ENCODE results near the gene GPS1. TPM values are rescaled to one million over a fixed set of nuclear protein-coding genes. Genes with fewer than 3 reads are reported as not detected.

Gene GPS1
- total RNA-seq, 4 donors from 2014 or later = 72.4 to 113 (median 100) TPM

DNA sequence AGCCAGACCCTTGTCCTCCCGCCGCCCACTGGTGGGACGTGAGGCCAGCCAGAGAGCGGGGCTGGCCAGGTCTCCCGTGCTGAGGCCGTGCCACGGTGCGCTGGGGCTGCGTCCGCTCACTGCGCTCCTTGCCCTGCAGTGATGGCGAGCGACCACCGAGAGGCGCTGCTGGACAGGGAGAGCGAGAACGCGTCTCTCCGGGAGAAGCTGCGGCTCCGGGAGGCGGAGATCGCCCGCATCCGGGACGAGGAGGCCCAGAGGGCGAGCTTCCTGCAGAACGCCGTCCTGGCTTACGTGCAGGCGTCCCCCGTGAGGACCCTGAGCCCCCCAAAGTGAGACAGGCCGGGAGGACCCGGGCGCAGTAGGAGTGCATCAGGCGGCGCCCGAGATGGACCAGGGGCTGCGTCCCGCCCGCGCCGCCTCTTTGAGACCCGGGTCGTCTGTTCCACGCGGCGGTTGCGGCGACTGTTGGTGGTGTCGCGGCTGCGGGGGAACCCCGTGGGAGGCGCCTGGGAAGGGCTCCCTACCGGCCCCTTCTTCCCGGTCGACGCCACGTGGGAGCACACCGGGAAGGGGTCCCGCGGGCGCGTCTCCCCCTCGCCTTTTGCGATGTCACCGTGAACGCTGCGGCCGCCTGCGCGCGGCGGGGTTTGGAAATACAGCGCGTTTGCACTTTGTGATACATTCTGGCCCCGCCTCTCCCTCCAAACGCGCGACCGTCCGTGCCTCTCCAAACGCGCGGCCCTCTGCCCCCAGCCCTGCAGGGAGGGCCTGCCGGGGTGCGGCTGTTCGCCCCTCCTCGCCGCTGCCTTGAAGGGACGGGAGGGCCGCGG lies 21.0 kb upstream of the GPS1 start:
- peak; percentile 90 to 94 for DNase-seq (ENCODE audit: low spot score in 2 of 2)
- peak overlapping the region; percentile 64 for H3K4me3 ChIP-seq
- no peaks in the 10 kb centered on the region for H3K36me3 ChIP-seq
- H3K27me3 ChIP-seq = peaks cover 7% of the 10 kb centered on the region
- H3K4me1 ChIP-seq = peaks cover 30% of the 10 kb centered on the region
- TF ChIP-seq POLR2AphosphoS5 (IDR thresholded peaks at IDR 0.05) (no peak), EP300 (IDR thresholded peaks at IDR 0.05) (no peak)
- TF ChIP-seq, protein P1, sequence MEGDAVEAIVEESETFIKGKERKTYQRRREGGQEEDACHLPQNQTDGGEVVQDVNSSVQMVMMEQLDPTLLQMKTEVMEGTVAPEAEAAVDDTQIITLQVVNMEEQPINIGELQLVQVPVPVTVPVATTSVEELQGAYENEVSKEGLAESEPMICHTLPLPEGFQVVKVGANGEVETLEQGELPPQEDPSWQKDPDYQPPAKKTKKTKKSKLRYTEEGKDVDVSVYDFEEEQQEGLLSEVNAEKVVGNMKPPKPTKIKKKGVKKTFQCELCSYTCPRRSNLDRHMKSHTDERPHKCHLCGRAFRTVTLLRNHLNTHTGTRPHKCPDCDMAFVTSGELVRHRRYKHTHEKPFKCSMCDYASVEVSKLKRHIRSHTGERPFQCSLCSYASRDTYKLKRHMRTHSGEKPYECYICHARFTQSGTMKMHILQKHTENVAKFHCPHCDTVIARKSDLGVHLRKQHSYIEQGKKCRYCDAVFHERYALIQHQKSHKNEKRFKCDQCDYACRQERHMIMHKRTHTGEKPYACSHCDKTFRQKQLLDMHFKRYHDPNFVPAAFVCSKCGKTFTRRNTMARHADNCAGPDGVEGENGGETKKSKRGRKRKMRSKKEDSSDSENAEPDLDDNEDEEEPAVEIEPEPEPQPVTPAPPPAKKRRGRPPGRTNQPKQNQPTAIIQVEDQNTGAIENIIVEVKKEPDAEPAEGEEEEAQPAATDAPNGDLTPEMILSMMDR (IDR thresholded peaks at IDR 0.05) = peak; percentile 90 to 94
- peak overlapping the region; percentile 77 for H3K27ac ChIP-seq
- 0% methylated on average over 15 of the region's 94 CpGs for WGBS
- H3K9me3 ChIP-seq = no peaks in the 10 kb centered on the region

DNA sequence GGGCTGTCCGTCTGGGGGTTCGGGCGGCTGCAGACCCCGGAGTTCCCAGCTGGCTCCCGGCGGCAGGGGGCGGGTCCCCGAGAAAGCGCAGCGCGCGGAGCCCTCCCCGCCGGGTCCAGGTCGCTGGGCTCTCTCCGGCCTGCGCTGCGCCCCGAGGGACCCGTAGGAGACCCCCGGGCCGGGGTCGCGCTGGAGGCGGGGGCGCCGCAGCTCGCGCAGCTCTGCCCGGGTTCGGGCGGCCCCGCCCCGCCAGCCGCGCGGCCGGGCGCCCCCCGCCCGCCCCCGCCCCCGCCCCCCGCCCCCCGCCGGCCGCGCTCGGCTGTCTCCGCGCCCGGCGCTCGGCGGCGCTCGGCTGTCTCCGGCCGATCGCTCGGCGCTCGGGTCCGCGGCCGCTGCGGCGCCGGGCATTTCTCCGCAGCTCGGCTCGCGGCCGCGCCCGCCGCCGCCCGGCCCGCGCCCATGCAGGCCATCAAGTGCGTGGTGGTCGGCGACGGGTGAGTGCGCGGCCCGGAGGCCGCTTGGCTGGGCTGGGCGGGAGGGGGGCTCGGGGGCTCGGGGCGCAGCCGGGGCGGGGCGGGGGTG lies 20.3 kb upstream of the GPS1 start, which contains the start of gene RAC3:
Gene RAC3, plus strand, starts transcription at position 376 of the 582 bp plus-strand sequence. Its CDS starts 84 bp downstream, at position 460.
- no peaks in the 10 kb centered on the region for H3K36me3 ChIP-seq
- peaks cover 7% of the 10 kb centered on the region for H3K27me3 ChIP-seq
- H3K4me1 ChIP-seq = peaks cover 37% of the 10 kb centered on the region
- WGBS = no CpG with 5 or more reads among the region's 96 CpGs
- TF ChIP-seq, protein P1 (IDR thresholded peaks at IDR 0.05) = no peak
- TF ChIP-seq EP300 (IDR thresholded peaks at IDR 0.05) = no peak
- TF ChIP-seq POLR2A (IDR thresholded peaks at IDR 0.05) = no peak
- TF ChIP-seq POLR2AphosphoS5 (IDR thresholded peaks at IDR 0.05) = no peak
- H3K4me3 ChIP-seq = peak within 1 kb of the TSS; percentile 64
- H3K27ac ChIP-seq = peak within 1 kb of the TSS; percentile 77
- no peaks in the 10 kb centered on the region for H3K9me3 ChIP-seq
- no peak for DNase-seq (ENCODE audit: low spot score in 2 of 2)

DNA sequence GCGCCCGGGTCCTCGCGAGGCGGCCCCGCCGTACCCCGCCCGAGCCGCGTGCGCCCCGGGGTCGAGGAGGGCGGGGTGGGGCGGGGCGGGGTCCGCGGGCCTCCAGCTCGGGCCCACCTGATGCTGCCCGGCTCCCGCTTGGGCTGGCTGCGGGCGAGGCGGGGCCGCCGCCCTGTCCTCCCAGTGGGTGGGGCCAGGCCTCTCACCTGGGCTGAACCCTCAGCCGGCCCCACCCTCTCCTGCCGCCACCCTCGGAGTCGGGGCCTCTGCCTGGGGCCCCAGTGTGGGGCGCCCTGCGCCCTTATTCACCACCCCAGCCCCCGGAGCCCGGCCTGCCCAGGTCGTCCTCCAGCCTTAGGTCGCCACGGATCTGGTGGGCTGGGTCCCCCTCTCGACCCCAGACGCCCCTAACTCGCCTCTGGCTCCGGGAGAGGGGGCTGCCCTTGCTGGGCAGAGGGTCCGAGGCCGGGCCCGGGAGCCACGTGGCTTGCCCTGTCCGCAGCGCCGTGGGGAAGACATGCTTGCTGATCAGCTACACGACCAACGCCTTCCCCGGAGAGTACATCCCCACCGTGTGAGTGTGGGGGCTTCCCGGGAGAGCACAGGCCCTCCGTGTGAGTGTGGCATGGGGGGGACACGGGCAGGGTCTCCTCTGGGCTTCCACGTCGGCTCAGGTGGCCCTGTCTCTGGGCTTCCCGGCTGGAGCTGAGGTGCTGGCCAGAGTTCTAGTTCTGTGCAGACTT lies 19.6 kb upstream of the GPS1 start:
- H3K27ac ChIP-seq = no peak overlapping the region
- peaks cover 7% of the 10 kb centered on the region for H3K27me3 ChIP-seq
- H3K4me3 ChIP-seq = peak overlapping the region; percentile 64
- DNase-seq (ENCODE audit: low spot score in 2 of 2) = no peak
- 15% methylated on average over 11 of the region's 59 CpGs for WGBS
- no peaks in the 10 kb centered on the region for H3K9me3 ChIP-seq
- H3K36me3 ChIP-seq = no peaks in the 10 kb centered on the region
- TF ChIP-seq EP300 (IDR thresholded peaks at IDR 0.05) (no peak), POLR2A (IDR thresholded peaks at IDR 0.05) (no peak)
- H3K4me1 ChIP-seq = peaks cover 44% of the 10 kb centered on the region

DNA sequence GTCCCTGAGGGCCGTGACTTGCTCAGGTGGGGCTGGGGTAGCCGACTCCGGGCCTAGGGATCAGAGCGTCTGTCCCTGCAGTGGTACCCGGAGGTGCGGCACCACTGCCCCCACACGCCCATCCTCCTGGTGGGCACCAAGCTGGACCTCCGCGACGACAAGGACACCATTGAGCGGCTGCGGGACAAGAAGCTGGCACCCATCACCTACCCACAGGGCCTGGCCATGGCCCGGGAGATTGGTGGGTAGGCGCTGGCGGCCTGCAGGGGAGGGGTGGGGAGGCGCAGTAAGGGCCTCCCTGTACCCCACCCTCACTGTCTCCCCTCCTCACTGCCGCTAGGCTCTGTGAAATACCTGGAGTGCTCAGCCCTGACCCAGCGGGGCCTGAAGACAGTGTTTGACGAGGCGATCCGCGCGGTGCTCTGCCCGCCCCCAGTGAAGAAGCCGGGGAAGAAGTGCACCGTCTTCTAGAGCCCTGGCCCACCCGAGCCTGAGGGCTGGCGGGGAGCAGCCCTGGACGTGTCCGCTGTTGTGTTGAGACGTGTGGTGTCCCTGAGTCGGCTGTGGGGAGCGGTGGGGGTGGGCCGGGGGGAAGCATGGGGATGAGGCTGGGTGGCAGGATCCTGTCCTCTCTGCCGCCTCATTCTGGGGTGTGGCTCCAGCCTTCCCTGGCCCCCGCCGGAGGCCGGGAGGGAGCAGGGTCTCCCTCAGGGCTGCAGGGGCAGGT lies 18.2 kb upstream of the GPS1 start:
- 67% methylated on average over 3 of the region's 38 CpGs for WGBS

More for the DNA sequence above, 18.2 kb upstream of the GPS1 start:
- Histone ChIP-seq H3K36me3 (no peaks in the 10 kb centered on the region), H3K9me3 (no peaks in the 10 kb centered on the region), H3K27ac (no peak overlapping the region), H3K4me1 (peaks cover 48% of the 10 kb centered on the region), H3K4me3 (no peak overlapping the region), H3K27me3 (peaks cover 7% of the 10 kb centered on the region)
- DNase-seq (ENCODE audit: low spot score in 2 of 2) = no peak
- TF ChIP-seq, protein P1 (IDR thresholded peaks at IDR 0.05) = no peak
- TF ChIP-seq POLR2A (IDR thresholded peaks at IDR 0.05) = no peak
- no peak for TF ChIP-seq POLR2AphosphoS5 (IDR thresholded peaks at IDR 0.05)
- TF ChIP-seq EP300 (IDR thresholded peaks at IDR 0.05) = no peak

Data from suprapubic skin (tissue), 4 donors.